GM18870 (cell line): Measurements from ENCODE around the gene TMEM41A.
"Not testable (repeated sequence)": the region's sequence is repeated elsewhere in the genome, so short reads cannot be mapped to it uniquely, and the experiment has no call there.

Experiments
- ATAC-seq: cut with Tn5 transposase; IDR thresholded peaks from one replicate; pipeline ENCODE4 v1.9.1; 2021; ENCODE audit warnings: moderate library complexity; ENCODE audit not compliant: unreplicated experiment

Gene TMEM41A

GRCh38 chr3:185489462-185489861 lies 9.4 kb downstream of the TMEM41A start:
- ATAC-seq = no peak

GRCh38 chr3:185488465-185488864 lies 10.4 kb downstream of the TMEM41A start:
- ATAC-seq = no peak

- no peak for ATAC-seq
These were observed 12.4 kb downstream of the TMEM41A start for GRCh38 chr3:185486394-185486793.

DNA sequence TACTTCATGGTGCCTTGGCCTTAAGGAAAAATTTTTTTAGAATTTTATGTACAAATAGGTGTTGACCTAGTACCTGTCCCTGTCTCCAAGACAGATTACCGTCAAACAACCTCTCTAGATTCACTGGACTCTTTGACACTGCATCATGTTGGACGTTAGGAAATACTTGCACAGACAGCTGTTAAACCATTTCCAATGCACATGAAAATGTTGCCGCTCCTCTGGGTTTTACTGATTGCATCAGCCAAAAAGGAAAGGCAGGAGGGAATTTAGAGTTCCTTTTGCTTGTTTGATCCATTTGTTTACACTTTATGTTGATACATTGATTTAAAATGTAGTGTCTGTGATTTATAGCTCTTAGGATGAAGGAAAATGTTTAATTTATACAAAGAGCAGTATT lies 14.5 kb downstream of the TMEM41A start:
- no peak for ATAC-seq

DNA sequence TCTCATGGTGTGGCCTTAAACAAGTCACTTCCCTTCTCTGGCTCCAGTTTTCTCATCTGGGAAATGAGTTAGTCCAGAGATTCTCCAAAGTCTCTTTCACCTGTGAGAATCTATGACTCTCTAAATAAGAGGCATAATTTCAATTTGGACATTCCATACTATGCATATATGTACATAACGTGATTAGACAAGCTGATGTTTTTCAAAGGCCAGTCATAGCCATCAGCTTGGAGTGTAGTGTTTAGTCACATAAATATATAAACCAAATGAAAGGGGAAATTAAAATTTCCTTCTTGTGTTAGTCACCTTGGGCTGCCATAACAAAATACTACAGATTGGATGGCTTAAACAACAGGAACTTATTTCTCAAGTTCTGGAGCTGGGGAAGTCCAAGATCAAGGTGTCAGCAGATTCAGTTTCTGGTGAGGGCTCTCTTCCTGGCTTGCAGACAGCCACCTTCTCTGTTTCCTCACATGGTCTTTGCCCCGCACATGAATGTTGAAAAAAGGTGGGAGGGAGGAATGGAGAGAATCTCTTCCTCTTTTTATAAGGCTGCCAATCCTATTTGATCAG lies 19.4 kb downstream of the TMEM41A start:
- no peak for ATAC-seq

DNA sequence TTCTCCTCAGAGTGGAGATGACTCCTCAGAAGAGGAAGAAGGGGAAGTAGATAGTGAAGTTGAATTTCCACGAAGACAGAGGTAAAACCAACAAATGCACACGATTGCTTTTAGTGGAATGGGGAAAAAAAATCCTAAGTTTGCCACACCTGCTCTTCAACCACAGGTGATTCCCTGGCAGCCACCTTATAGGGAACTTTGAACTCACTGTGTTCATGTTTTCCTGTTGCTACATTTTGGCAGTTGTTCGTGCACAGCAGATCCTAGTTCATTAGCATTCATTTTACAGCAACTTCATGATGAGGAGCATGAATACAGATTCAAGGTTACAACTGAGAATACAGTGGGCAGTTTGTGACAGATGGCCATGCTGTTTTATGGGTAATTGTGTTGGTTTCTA lies 21.5 kb downstream of the TMEM41A start:
- ATAC-seq = no peak

DNA sequence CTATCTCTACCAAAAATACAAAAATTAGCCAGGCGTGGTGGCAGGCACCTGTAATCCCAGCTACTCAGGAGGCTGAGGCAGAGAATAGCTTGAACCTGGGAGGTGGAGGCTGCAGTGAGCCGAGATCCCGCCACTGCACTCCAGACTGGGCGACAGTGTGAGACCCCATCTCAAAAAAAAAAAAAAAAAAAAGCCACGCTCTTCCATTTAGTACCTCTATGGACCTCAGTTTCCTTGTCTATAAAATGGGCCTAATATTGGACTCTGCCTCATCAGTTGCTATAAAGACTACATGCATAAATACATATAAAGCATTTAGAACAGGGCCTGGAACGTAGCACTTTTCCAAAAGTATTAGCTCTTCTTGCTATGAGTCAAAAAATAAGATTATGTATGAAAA lies 23.9 kb downstream of the TMEM41A start:
- not testable (repeated sequence) for ATAC-seq

DNA sequence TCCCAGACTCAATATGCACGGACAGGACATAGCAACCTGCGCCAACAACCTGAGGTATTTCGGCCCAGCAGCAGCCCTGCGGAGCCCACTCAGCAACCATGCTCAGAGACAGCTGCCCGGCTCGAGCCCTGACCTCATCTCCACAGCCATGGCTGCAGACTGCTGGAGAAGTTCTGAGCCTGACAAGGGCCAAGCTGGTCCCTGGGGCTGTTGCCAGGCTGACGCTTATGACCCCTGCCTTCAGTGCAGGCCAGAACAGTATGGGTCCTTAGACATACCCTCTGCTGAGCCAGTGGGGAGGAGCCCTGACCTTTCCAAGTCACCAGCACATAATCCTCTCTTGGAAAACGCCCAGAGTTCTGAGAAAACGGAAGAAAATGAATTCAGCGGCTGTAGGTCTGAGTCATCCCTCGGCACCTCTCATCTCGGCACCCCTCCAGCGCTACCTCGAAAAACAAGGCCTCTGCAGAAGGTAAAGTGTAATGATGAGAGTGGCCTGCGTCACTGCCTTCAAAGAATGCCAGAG lies 25.5 kb downstream of the TMEM41A start:
- no peak for ATAC-seq

DNA sequence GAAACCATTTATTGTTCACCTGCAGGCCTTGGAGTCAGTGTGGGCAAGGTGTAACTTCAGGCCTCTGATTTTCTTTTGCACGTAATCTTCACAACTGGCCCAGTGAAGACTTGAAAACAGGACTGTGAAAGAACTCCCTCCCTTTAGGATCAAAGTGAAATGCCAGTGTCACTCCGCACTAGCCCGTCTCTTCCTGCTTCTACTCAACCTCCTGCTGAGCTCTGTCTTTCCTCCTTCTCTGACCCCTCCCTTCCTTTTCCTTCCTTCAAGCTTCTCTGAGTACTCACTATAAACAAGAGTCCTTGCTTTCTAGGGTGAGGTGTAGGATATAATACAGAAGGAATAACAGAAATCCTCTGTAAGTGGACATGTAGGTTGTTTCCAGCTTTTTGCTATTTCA lies 28.5 kb downstream of the TMEM41A start:
- no peak for ATAC-seq

GRCh38 chr3:185469542-185469941 lies 29.3 kb downstream of the TMEM41A start:
- no peak for ATAC-seq

- not testable (repeated sequence) for ATAC-seq
These were observed 32.7 kb downstream of the TMEM41A start for GRCh38 chr3:185466123-185466522.

- ATAC-seq = no peak
These were observed 33.4 kb downstream of the TMEM41A start for GRCh38 chr3:185465471-185465870.

DNA sequence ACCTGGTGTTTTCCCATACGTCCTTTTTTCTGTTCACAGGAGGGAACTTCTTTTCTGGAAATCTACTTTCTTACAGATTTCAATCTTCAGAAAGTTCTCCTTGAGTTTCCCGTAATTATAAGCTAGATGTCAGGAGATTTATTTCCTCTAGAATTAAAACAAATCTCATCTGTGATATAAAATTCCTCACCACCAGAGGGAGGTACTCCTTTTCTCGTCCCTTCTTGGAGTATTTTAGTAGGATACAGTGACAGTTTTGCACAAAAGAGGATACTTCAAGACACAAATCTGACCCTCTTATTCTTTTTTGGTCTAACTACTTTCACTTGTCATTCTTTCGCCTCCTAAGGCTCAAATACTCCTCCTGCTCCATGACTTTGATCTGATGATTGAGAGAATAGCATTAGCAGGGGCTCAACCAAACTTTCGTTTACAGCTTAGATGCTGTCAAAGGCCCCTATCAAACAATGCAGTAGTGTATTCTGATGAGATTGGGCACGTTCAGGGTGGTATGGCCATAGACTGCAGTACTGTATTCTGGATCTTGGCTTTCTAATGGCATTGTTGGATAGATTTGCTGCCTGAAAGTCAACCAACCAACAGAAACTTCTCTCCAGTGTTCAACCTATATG lies 38.0 kb downstream of the TMEM41A start:
- no peak for ATAC-seq

- ATAC-seq = no peak
These were observed 38.5 kb downstream of the TMEM41A start for GRCh38 chr3:185460309-185460708.

GRCh38 chr3:185457376-185457775 lies 41.5 kb downstream of the TMEM41A start:
- ATAC-seq = no peak

DNA sequence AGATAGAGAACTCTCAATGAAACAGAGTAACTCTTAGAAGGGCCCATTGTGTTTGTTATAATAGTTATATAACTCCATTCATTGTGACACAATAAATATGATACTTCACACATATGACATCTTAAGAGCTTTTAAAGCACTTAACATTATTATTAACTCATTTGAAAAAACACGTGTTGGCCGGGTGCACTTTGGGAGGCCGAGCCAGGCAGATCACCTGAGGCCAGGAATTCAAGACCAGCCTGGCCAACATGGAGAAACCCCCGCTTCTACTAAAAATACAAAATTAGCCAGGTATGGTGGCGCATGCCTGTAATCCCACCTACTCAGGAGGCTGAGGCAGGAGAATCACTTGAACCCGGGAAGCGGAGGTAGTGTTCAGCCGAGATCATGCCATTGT lies 47.4 kb downstream of the TMEM41A start:
- not testable (repeated sequence) for ATAC-seq

DNA sequence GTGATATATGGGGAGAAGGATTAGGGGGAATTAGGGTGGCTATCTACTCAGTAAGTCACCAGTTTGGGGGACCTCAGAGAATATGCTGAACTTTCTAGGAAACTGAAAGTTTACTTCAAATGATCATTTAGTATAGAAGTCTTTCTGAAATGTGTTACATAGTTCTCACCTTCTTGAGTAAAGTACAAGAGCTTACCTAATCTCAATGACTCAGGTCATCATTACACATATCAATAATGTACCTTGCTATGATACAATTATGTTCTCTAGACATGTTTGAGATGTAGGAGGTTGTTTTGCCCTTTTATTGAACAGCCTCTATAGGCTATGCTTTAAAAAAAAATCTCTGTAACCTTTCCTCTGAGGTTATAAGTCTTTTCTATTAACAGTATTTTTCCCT lies 50.7 kb downstream of the TMEM41A start:
- ATAC-seq = no peak

- ATAC-seq = no peak
These were observed 54.5 kb downstream of the TMEM41A start for GRCh38 chr3:185444329-185444728.

DNA sequence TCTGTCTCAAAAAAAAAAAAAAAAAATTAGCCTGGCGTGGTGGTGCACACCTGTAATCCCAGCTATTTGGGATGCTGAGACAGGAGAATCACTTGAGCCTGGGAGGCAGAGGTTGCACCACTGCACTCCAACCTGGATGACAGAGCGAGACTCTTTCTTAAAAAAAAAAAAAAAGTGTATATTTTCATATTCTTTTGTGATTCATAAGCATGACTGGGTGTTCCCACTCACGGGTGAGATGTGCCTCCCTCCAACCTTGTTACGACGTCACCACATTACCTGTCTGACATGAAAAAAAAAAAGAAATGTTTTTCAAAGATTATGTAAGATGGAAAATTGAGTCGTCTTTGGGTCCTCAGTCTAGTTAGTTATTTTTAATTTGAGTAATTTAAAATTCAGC lies 56.8 kb downstream of the TMEM41A start:
- ATAC-seq = no peak

DNA sequence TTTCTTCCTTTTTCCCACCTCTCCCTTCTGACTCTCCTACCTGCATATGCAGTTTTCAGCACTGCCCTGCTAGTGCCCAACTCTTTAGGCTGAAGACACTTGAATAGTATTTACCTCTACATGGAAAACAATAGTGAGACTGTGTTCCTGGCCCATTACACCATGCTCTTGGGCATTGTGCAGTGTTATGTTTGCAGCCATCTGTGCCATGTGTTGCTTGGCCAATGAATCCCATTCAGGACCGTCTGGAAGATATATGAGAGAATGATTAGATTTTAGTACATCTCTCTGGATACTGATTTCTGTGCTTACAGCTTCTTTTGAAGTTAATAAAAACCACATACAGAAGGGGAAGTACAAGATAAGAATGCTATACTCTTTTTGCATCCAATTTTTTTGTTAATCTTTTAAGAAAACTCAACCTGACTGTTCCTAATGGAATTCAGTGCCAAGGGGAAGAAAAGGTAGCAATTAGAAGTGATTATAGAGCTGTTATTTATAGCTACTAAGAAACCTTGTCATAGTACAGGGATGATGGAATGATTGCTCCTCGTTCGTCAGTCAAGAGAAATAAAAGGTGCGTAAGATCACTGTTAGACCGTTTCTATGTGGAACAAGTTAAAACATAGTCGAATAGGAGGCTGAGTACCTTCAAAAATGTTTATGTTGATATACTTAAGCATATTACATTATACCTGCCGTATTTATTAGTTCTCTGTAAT lies 58.9 kb downstream of the TMEM41A start:
- ATAC-seq = no peak
